ENCODE data around the gene S100A4. TPM values are rescaled to one million over a fixed set of nuclear protein-coding genes. Genes with fewer than 3 reads are reported as not detected.
"Not testable (repeated sequence)": the region's sequence is repeated elsewhere in the genome, so short reads cannot be mapped to it uniquely, and the experiment has no call there.

S100A4 gene
- total RNA-seq, 1 donor from 2014 or later = 1.6 TPM

DNA sequence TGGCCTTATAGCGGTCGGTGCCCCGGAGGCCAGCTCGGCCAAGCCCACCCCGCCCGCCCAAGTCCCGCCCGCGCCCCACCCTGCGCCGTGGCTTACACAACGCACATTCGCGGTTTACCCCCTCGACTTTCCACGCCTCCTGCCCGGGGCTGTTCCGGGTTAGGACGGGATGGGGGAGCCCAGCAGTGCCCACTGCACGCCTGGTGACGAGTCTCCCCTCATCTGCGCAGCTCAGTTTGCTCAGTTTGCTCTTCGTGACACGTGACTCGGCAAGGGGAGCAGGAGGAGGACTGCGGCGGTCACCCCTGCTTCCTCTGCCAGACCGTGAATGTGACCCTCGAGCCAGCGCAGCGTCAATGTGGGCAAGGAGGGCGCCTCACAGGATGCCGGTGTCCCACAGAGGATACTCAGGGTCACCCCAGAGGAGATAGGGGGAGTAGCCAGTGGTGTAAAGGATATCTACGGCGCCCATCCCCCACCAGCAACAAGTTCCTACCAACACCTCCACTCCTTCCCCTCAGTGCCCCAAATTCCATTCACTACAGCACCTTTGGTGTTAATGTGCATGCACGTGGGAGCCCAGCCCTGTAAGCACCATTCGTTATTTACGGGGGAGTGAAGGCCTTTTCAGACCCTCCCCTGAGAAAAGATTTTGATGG lies 9.5 kb downstream of the S100A4 start:
- peak; percentile 55 to 70 for DNase-seq (ENCODE audit: low spot score in 2 of 2)
- no peak for FAIRE-seq

DNA sequence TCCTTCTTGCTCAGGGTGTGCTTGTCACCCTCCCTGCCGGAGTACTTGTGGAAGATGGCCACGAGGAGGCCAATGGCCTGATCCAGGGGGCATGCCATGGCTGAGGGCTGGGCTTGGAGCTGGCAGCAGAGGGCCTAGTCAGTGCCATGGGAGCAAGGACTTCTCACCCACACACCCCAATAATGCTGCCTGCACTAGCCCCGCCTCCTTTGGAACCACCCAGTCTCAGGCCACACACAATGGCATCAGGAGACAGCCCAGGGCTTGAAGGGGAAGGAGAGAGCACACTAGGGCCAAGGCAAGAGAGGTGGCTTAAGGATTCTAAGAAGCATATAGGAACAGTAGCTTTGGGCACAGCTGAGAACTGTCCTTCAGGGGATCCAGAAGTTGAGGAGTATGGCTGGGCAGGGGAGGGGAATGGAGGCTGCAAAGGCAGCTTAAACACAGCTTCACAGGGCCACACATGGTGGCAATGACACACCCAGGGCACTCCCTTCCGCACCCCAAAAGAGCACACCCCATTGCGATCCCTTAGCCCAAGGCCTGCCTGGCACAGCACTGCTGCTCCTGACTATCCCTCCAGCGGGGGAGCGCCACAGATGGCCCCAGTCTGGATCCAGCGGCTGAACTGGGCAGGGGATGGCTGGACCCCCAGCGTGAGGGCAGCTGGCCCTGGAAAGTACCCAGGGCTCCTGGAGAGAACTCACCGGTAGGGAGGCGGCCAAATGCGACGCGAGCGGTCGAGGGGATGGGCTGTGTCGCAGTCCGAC lies 10.2 kb downstream of the S100A4 start, which contains the start of gene S100A6:
Gene S100A6 (minus strand): TSS at position 750 of the 770 bp plus-strand sequence. CDS start 652 bp downstream, at position 98.
- FAIRE-seq = no peak
- DNase-seq (ENCODE audit: low spot score in 2 of 2) = peak in 1 of 2 donors; percentile 48

DNA sequence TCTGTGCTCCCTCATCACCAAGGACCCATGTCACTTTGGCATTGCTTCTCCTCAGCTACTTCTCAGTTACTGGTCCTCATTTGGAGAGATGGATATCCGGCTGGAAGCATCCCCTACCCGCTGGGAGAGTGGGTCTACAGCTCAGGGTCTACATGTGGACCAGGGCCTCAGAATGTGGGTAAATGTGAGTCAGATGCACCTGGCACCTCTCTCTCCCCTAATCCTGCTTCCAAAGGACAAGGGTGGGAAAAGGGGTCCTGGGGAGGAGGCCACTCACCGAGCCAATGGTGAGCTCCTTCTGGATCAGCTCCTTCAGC lies 10.7 kb downstream of the S100A4 start:
- no peak for DNase-seq (ENCODE audit: low spot score in 2 of 2)
- FAIRE-seq = no peak

DNA sequence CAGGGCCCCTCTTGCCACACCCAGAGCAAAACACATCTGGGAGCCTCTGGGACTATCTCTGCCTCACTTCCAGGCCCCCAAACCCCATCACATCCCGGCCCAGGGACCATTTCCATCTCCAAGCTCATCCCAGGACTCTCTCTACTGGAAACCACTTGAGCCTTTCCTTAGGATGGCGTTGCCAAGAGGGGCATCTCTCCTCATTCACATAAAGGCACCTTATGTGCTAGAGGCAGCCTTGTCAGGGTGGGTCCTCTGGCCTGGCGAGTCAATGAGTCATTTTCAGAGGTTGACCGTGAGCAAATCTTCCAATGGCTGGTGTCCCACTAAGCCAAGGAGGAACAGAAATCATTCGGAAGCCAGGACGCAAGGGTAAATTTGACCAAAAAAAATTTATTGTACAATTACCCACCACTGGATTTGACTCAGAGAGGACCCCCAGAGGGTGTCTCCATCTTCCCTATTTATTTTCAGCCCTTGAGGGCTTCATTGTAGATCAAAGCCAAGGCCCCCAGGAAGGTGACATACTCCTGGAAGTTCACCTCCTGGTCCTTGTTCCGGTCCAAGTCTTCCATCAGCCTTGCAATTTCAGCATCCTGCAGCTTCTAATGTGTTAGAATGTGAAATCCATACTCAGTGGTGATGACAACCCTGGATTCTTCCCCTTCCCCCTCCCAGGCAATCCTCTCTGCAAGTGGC lies 11.2 kb downstream of the S100A4 start:
- FAIRE-seq (no peak), DNase-seq (ENCODE audit: low spot score in 2 of 2) (no peak)

DNA sequence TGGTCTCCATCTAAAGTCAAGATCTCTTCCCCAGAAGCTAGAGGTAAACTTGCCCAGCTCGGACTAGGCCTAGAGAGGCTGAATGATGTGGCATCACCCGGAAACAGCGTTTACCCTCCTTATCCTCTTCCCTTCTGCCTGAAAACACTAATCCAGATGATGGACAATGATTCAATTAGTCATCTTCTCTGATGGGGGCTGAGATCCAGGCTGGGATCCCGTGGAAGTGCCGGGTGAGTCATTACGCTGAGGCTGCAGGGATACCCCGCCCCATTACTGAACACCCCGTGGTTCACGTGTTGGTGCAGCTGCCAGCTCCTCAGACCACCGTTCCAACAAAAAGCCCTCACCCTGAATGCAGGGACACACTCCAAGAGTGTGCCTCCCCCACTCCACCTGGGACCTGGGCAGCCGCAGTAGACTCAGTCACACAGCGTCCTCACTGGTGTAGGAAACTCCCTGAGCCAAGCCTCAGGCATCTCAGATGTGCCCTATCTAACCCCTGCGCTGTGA lies 11.9 kb downstream of the S100A4 start:
- FAIRE-seq (no peak), DNase-seq (ENCODE audit: low spot score in 2 of 2) (peak in 1 of 2 donors; percentile 54)

DNA sequence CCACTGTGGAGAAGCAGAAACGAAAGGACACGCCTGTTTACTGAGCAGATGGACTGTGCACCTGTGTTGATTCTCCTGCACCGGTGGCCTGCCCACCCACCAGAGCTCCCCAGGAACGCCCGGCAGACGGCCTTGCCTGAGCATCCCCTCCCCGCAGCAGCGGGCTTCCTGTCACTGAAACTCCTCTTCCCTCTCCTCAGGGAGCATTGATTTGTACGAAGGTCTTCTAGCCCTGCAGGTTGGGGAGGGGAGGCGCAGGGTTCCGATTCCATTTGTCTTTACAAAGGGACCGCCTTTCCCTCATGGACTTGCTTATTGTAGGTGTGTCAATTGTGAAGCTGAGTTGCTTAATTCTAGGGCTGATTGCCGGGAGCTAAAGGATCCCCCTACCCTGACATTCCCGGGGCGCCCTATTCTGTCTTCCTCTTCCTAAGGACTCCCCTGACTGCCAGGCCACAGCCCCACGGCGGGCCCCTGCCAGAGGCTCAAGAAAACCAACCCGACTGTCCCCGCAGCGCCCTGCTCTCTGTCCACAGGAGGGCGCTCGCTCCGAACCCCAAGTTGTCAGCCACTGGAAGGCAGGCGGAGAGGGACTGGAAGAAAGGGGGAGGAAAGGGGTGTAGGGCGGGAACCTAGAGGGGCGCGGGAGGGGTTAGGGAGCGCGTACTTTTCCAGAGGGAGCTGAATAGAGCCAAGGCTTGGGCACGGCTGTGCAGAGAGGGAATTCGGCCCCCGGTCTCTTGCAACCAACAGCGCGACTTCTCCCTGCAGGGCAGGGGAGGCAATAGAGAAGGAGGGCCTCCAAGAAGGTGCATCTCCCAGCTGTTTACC lies 12.6 kb downstream of the S100A4 start:
- FAIRE-seq (no peak), DNase-seq (ENCODE audit: low spot score in 2 of 2) (peak; percentile 62 to 76)

DNA sequence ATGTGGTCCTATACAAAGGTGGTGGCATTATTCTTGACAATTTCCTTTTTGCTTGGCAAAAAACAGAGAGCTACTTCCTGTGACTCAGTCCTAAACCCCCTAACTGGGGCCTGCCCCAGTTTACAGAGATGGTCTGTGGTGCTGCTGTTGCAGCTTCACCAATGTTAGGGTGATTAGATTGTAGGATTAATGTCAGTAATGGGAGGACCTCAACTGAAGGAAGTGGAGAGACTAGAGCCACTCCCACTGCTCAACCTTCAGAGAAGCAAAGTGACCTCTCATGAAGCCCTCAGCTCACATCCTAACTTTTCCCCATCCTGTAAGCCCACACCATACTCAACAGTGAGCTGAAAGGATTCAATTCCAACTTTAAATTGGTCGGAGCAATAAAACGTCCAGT lies 13.4 kb downstream of the S100A4 start:
- no peak for FAIRE-seq
- no peak for DNase-seq (ENCODE audit: low spot score in 2 of 2)

DNA sequence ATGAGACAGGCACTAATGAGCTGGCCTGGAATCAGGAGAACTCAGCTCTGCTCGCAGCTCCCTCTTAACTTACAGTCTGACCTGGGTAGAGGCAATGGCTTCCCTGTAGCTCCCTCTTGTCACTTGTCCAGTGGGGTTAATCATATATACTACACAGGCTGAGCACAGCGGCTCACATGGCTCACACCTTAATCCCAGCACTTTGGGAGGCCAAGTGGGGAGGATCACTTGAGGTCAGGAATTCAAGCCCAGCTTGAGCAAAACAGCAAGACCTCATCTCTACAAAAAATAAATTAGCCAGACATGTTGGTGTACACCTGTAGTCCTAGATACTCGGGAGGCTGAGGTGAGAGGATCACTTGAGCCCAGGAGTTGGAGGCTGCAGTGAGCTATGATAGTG lies 14.0 kb downstream of the S100A4 start:
- no peak for DNase-seq (ENCODE audit: low spot score in 2 of 2)
- FAIRE-seq = no peak

DNA sequence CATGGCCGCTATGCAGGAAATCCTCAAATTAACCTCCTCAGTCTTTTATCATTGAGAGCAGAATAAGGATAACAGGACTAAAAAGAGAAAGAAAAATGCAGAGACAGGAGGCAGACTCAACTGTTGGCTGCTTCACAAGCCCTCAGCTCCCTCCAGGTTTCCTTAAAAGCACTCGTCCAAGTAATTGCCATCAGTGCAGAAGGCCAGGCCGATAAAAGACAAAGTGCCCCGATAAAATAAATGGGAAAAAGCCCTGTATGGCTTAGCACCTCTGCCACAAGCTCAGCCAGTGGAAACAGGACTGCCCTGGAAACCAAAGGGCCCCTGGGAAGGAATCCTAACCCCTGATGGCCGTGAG lies 17.9 kb downstream of the S100A4 start:
- no peak for FAIRE-seq

DNA sequence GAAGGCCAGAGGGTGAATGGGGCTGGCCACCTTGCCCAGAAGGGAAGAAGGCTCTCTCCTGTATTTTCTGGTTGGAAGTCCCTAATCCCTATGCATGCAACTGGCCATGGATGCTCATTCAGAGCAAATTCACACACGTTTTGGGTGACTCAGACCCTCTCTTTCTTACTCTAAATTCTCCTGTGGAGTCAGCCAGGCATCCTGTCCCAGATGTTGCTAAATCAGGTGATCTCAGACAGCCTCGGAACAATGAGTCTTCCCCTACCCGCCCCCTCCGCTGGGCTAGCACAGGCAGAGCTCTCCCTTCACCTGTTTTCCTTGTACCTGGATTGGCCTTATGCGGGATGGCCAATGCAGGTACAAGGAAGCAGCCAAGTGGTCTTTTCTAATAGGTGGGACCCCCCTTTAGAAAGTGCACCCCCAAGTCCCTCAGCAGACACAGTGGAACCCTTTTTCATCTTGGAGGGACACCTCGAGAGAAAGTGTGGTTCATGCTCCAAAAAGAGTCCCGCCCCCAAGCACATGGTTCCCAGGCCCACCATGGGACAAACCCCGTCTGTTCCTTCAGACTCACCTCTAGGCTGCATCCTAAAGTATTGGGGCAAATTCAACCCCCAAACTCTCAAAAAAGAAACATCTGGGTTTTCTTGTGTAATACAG lies 18.5 kb downstream of the S100A4 start:
- DNase-seq (ENCODE audit: low spot score in 2 of 2) = no peak
- FAIRE-seq = no peak

More for the DNA sequence above, 17.9 kb downstream of the S100A4 start:
- no peak for DNase-seq (ENCODE audit: low spot score in 2 of 2)

DNA sequence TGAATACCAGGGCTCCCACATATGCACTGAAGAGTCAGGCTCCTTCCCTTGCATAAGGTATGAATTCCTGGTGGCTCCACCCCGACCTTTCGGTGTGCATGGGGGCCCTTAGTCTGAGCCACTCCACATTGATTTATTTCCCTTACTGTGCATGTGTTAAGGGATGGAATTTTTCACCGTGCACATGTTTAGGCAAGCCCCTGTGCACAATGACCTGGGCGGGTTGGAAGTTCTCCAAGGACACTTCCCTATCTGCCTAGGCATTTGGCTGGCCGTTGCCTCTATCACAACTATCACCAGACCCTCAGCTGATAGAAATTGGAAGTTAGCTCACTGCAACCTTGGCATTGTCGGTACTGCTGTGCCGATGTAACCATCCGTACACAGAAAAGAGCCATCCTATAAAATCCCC lies 19.5 kb downstream of the S100A4 start:
- no peak for FAIRE-seq
- DNase-seq (ENCODE audit: low spot score in 2 of 2) = no peak

DNA sequence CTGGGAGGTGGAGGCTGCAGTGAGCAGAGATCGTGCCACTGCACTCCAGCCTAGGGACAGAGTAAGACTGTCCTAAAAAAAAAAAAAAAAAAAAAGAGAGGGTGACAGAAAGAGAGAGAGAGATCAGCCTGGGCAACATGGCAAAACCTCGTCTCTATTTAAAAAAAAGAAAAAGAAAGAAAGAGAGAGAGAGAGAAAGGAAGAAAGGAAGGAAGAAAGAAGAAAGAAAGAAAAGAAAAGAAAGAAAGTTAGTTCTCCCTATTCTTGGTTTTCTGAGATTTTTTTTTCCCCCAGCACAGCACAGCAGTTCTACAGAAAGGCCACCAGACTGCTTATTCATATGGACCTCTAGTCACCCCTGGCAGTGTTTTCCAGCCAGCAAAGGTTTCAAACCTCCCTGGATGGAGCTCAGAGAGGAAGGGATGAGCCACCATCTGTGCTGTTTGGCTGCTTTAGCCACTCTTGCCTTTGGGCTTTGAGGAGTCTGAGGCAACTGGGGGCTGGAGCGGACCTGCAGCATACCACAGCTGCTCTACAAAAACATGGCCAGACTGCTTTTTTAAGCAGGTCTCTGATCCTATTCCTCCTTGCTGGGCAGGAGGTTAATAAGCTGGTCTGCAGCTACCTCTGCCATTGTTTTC lies 20.4 kb downstream of the S100A4 start:
- no peak for FAIRE-seq
- DNase-seq (ENCODE audit: low spot score in 2 of 2) = no peak

DNA sequence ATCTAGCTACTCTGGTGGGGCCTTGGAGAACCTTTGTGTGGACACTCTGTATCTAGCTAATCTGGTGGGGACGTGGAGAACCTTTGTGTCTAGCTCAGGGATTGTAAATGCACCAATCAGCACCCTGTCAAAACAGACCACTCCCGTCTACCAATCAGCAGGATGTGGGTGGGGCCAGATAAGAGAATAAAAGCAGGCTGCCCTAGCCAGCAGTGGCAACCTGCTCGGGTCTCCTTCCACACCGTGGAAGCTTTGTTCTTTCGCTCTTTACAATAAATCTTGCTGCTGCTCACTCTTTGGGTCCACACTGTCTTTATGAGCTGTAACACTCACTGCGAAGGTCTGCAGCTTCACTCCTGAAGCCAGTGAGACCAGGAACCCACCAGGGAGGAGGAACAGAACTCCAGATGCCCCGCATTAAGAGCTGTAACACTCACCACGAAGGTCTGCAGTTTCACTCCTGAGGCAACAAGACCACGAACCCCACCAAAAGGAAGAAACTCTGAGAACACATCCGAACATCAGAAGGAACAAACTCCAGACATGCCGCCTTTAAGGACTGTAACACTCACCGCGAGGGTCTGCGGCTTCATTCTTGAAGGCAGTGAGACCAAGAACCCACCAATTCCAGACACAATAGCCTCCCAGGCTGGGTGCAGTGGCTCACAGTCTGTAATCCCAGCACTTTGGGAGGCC lies 23.1 kb downstream of the S100A4 start:
- FAIRE-seq; DNase-seq (ENCODE audit: low spot score in 2 of 2): not testable (repeated sequence)

DNA sequence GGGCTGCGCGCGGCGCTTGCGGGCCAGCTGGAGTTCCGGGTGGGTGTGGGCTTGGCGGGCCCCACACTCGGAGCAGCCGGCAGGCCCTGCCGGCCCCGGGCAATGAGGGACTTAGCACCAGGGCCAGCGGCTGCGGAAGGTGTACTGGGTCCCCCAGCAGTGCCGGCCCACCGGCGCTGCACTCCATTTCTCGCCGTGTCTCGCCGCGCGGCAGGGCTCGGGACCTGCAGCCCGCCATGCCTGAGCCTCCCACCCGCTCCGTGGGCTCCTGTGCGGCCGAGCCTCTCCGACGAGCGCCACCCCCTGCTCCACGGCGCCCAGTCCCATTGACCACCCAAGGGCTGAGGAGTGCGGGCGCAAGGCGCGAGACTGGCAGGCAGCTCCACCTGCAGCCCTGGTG lies 23.8 kb downstream of the S100A4 start:
- DNase-seq (ENCODE audit: low spot score in 2 of 2); FAIRE-seq: not testable (repeated sequence)

DNA sequence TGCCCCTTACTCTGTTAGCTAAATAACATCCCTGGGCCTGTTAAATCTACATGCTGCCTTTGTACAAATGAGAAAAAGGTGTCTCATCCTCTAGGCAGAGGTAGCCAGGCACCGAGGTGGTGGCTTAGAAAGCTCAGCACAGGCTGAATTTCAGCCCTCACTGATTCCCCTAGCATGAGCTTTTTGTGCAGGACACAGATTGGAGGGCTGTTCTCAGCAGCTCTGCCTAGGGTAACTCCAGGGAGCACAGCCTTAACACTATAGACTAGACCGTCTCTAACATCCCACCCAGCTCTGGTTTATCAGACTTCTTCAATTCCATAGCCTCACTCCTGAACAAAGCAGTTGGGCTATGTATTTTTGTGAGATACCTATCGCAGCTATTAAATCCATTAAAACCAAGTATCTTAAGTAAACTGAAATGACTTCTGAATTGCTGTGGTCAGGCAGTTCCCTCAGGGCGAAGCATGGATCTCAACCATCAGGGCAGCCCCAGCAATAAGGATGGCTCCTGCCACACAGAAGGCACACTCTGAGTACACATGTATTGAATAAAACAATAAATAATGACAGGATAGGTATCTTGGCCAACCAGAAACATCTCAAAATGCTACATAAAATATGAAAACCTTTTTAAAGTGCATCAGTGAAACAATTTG lies 24.7 kb downstream of the S100A4 start:
- no peak for FAIRE-seq
- no peak for DNase-seq (ENCODE audit: low spot score in 2 of 2)

DNA sequence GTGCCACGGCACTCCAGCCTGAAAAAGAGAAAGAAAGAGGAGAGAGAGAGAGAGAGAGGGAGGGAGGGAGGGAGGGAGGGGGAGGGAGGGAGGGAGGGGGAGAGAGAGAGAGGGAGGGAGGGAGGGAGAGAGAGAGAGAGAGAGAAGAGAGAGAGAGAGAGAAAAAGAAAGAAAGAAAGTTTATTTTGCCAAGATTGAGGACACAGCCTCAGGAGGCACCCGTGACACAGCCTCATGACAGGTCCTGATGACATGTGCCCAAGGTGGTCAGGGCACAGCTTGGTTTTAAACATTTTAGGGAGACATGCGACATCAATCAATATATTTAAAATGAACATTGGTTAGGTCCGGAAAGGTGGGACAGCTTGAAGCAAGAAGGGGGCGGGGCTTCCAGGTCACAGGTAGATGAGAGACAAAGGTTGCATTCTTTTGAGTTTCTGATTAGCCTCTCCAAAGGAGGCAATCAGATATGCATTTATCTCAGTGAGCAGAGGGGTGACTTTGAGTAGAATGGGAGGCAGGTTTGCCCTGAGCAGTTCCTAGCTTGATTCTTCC lies 25.4 kb downstream of the S100A4 start:
- DNase-seq (ENCODE audit: low spot score in 2 of 2); FAIRE-seq: not testable (repeated sequence)

DNA sequence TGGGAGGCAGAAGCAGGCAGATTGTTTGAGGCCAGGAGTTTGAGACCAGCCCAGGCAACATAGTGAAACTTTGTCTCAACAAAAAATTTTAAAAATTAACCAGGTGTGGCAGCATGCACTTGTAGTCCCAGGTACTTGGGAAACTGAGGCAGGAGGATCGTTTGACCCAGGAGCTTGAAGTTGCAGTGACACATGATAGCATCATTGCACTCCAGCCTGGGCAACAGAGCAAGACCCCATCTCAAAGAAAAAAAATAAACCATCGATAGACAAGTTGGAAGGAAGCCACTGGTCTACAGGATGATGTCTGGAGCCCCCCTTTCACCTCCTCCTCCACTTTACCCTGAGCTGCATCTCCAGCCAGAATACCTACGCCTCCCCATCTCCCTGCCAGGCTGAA lies 26.4 kb downstream of the S100A4 start:
- no peak for FAIRE-seq

More for the DNA sequence above, 26.4 kb downstream of the S100A4 start:
- no peak for DNase-seq (ENCODE audit: low spot score in 2 of 2)
